HCT116 (cell line): ENCODE measurements around the gene RDH14. TPM values are rescaled to one million over a fixed set of nuclear protein-coding genes. Genes with fewer than 3 reads are reported as not detected.

Experiments used
- ATAC-seq: fragments of 200-7000 bp; cut with Tn5 transposase; 2 replicates; pipeline ENCODE4 v1.9.1; 2020; ENCODE audit warnings: mild to moderate bottlenecking, moderate library complexity
- BruUV-seq: library from RNA; stranded (reverse); fragments of 400-500 nt; replicated peaks from 2 replicates; lab custom pipeline; 2021; lab: Mats Ljungman, UMichigan
- CTCF ChIA-PET: fragments of 300-600 bp; sonication (Branson Sonifier 250); formaldehyde crosslinking; loops from one replicate; lab custom pipeline; 2021; ENCODE audit warnings: antibody characterized with exemption; lab: Charles Lee
- POLR2A ChIA-PET: fragments of 300-600, 350-600 bp; sonication (Branson Sonifier 250); formaldehyde crosslinking; loops from one replicate; lab custom pipeline; 2021; ENCODE audit warnings: antibody characterized with exemption; lab: Charles Lee
- RAD21 ChIA-PET, 2 experiments: fragments of 300-600 bp; sonication (Branson Sonifier 250); formaldehyde crosslinking; loops; one replicate each; lab custom pipeline; 2023; ENCODE audit warnings: low total read pairs in 2 of 2; ENCODE audit not compliant: uncharacterized antibody in 2 of 2, unreplicated experiment in 2 of 2, low non-redundant PET in 1 of 2; lab: Charles Lee
- DNase-seq: peaks from one replicate; pipeline ENCODE4 v3.0.0-alpha.2; 2010; ENCODE audit warnings: low read depth, low spot score
- H2AFZ ChIP-seq: fragments of 200-600 bp; shearing (Covaris generic), sonication (generic); 2 replicates; pipeline ENCODE4 v1.6.1; 2017; ENCODE audit warnings: low read depth, mixed run types, mixed read lengths, antibody characterized with exemption, low read length; ENCODE audit not compliant: poor library complexity, severe bottlenecking
- H3K27ac ChIP-seq: 2 replicates; pipeline ENCODE4 v1.5.1; 2012; ENCODE audit warnings: low read depth, low read length
- H3K27me3 ChIP-seq: fragments of 200-600 bp; sonication (generic); 2 replicates; pipeline ENCODE4 v1.6.1; 2016; ENCODE audit warnings: mixed run types, low read length, mixed read lengths; ENCODE audit not compliant: insufficient read depth
- H3K36me3 ChIP-seq, 2 experiments: fragments of 200-500 bp in 1 of 2; fragments of 200-600 bp in 1 of 2; sonication (Bioruptor generic) in 1 of 2; sonication (generic) in 1 of 2; 2 replicates each; pipeline versions ENCODE4 v1.5.1 to v1.6.1; 2014 to 2016; ENCODE audit warnings: low read length in 2 of 2, inconsistent platforms in 1 of 2, mixed read lengths in 1 of 2, mixed run types in 1 of 2; ENCODE audit not compliant: insufficient read depth in 2 of 2, control insufficient read depth in 1 of 2
- H3K4me1 ChIP-seq, 2 experiments: fragments of 200-600 bp in 1 of 2; sonication (generic) in 1 of 2; 2 replicates each; pipeline versions ENCODE4 v1.5.1 to v1.6.1; 2012 to 2017; ENCODE audit warnings: low read length in 2 of 2, inconsistent platforms in 1 of 2, mild to moderate bottlenecking in 1 of 2, mixed read lengths in 1 of 2, mixed run types in 1 of 2, moderate library complexity in 1 of 2; ENCODE audit not compliant: insufficient read depth in 2 of 2, control insufficient read depth in 1 of 2
- H3K4me2 ChIP-seq: fragments of 200-600 bp; sonication (generic); 2 replicates; pipeline ENCODE4 v1.6.1; 2017; ENCODE audit warnings: mixed run types, low read length, mixed read lengths
- H3K4me3 ChIP-seq, 2 experiments: fragments of 200-600 bp in 1 of 2; sonication (generic) in 1 of 2; replicated peaks in 1 of 2; 2 replicates each; pipeline ENCODE4 v1.5.1; 2011 to 2016; ENCODE audit warnings: low read length in 2 of 2, control low read depth in 1 of 2, low read depth in 1 of 2, mild to moderate bottlenecking in 1 of 2, mixed read lengths in 1 of 2, mixed run types in 1 of 2
- H3K79me2 ChIP-seq: fragments of 200-600 bp; sonication (generic); 2 replicates; pipeline ENCODE4 v1.6.1; 2017; ENCODE audit warnings: mild to moderate bottlenecking, mixed run types, low read length, moderate library complexity, mixed read lengths; ENCODE audit not compliant: insufficient read depth
- H3K9ac ChIP-seq: fragments of 200-600 bp; sonication (generic); 2 replicates; pipeline ENCODE4 v1.6.1; 2016; ENCODE audit warnings: low read length, mixed read lengths
- H3K9me2 ChIP-seq: fragments of 200-600 bp; sonication (generic), shearing (Covaris generic); 2 replicates; pipeline ENCODE4 v1.6.1; 2017; ENCODE audit warnings: mixed run types, mild to moderate bottlenecking, moderate library complexity; ENCODE audit not compliant: insufficient read depth
- H3K9me3 ChIP-seq, 2 experiments: fragments of 200-500 bp in 1 of 2; fragments of 200-600 bp in 1 of 2; sonication (Bioruptor generic) in 1 of 2; sonication (generic) in 1 of 2; 2 replicates each; pipeline ENCODE4 v1.6.1; 2014 to 2017; ENCODE audit warnings: low read length in 2 of 2, mixed read lengths in 2 of 2, inconsistent platforms in 1 of 2, low read depth in 1 of 2, mild to moderate bottlenecking in 1 of 2, mixed run types in 1 of 2, moderate library complexity in 1 of 2; ENCODE audit not compliant: control insufficient read depth in 1 of 2, insufficient read depth in 1 of 2
- H4K20me1 ChIP-seq: fragments of 200-600 bp; sonication (generic), shearing (Covaris generic); 2 replicates; pipeline ENCODE4 v1.6.1; 2017; ENCODE audit warnings: mixed run types, mild to moderate bottlenecking, moderate library complexity; ENCODE audit not compliant: insufficient read depth
- ELF1 ChIP-seq: IDR thresholded peaks from 2 replicates; pipeline ENCODE4 v1.6.1; 2012; ENCODE audit warnings: low read depth, borderline replicate concordance
- EZH2 ChIP-seq: fragments of 200-600 bp; sonication (generic); IDR thresholded peaks from 2 replicates; pipeline ENCODE4 v1.6.1; 2017; ENCODE audit warnings: antibody characterized with exemption, mixed run types
- FOSL1 ChIP-seq: IDR thresholded peaks from 2 replicates; pipeline ENCODE4 v1.6.1; 2012; ENCODE audit warnings: low read depth
- JUND ChIP-seq: IDR thresholded peaks from 2 replicates; pipeline ENCODE4 v1.6.1; 2012
- MAX ChIP-seq: IDR thresholded peaks from 2 replicates; pipeline ENCODE4 v1.6.1; 2012
- SP1 ChIP-seq: IDR thresholded peaks from 2 replicates; pipeline ENCODE4 v1.6.1; 2012; ENCODE audit warnings: low read depth
- YY1 ChIP-seq: IDR thresholded peaks from 2 replicates; pipeline ENCODE4 v1.6.1; 2011; ENCODE audit warnings: low read length, low read depth, moderate library complexity, mild to moderate bottlenecking; ENCODE audit not compliant: insufficient replicate concordance; ENCODE audit errors: extremely low read depth
- ZNF274 ChIP-seq: fragments of 200-500 bp; sonication (Bioruptor generic); IDR thresholded peaks from 2 replicates; pipeline ENCODE4 v1.6.1; 2014; ENCODE audit warnings: mild to moderate bottlenecking, low read depth, low read length, inconsistent platforms
- intact Hi-C: fragments of 100-400 bp; cut with micrococcal nuclease; formaldehyde crosslinking; loops from 2 replicates; pipeline ENCODE4 v1.10.0; 2022
- total RNA-seq: library from RNA; stranded (reverse); gene quantifications from one replicate; pipeline ENCODE4 v1.2.1, GENCODE V29; 2021; ENCODE audit not compliant: unreplicated experiment
- TF ChIP-seq, protein P1 (sequence below): IDR thresholded peaks from 2 replicates; pipeline ENCODE4 v1.6.1; 2012

Gene RDH14
- total RNA-seq, 1 experiment from 2014 or later = 15.5 TPM

GRCh38 chr2:18583905-18584607, 23.6 kb upstream of the RDH14 start:
- H3K27me3 ChIP-seq = no peaks in the 10 kb centered on the region
- no peak for ATAC-seq
- ChIA-PET POLR2A (no interaction called here), RAD21 (no interaction called here), CTCF (no interaction called here)
- intact Hi-C loops = no loop called here
- DNase-seq = no peak
- H3K4me2 ChIP-seq = no peak overlapping the region
- no peaks in the 10 kb centered on the region for H3K9me2 ChIP-seq
- no peak overlapping the region for H3K4me3 ChIP-seq
- H3K4me1 ChIP-seq = no peaks in the 10 kb centered on the region
- no peaks in the 10 kb centered on the region for H3K79me2 ChIP-seq
- no peaks in the 10 kb centered on the region for H4K20me1 ChIP-seq
- no peak overlapping the region for H2AFZ ChIP-seq
- H3K9me3 ChIP-seq = no peaks in the 10 kb centered on the region
- H3K27ac ChIP-seq = no peak overlapping the region
- no peak overlapping the region for H3K9ac ChIP-seq
- no peaks in the 10 kb centered on the region for H3K36me3 ChIP-seq
- TF ChIP-seq FOSL1 (no peak), YY1 (no peak), ELF1 (no peak), JUND (no peak), EZH2 (no peak), ZNF274 (no peak), MAX (no peak)
- TF ChIP-seq, protein P1, sequence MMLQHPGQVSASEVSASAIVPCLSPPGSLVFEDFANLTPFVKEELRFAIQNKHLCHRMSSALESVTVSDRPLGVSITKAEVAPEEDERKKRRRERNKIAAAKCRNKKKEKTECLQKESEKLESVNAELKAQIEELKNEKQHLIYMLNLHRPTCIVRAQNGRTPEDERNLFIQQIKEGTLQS = no peak
- no TSS peak for BruUV-seq

- TF ChIP-seq SP1 = no peak
- no TSS peak for BruUV-seq
- Histone ChIP-seq H3K79me2 (no peaks in the 10 kb centered on the region), H3K4me2 (no peak overlapping the region), H3K27me3 (no peaks in the 10 kb centered on the region), H2AFZ (no peak overlapping the region), H4K20me1 (no peaks in the 10 kb centered on the region), H3K9me3 (no peaks in the 10 kb centered on the region), H3K27ac (no peak overlapping the region), H3K9me2 (no peaks in the 10 kb centered on the region), H3K9ac (no peak overlapping the region), H3K36me3 (no peaks in the 10 kb centered on the region), H3K4me3 (no peak overlapping the region), H3K4me1 (no peaks in the 10 kb centered on the region)
- no peak for ATAC-seq
- no peak for DNase-seq
- ChIA-PET RAD21 (no interaction called here), POLR2A (no interaction called here), CTCF (no interaction called here)
- intact Hi-C loops = no loop called here
Measured at GRCh38 chr2:18580606-18581005, 20.2 kb upstream of the RDH14 start.
